Right ventricle myocardium inferior (tissue), 1 donor: ENCODE results near the gene ZNF296. TPM values are rescaled to one million over a fixed set of nuclear protein-coding genes. Genes with fewer than 3 reads are reported as not detected.
A peak's percentile ranks its signal among the peaks of the same experiment; 100 is the strongest.
"Not testable (repeated sequence)": the region's sequence is repeated elsewhere in the genome, so short reads cannot be mapped to it uniquely, and the experiment has no call there.

ENCODE experiments used
- ATAC-seq: fragments of 200-7000 bp; cut with Tn5 transposase; one replicate; pipeline ENCODE4 v1.9.1; 2020; ENCODE audit warnings: mild to moderate bottlenecking, moderate library complexity
- DNase-seq: peaks from one replicate; pipeline ENCODE4 v3.0.0; 2021; ENCODE audit errors: missing footprints
- intact Hi-C: fragments of 100-400 bp; cut with DNase I; formaldehyde crosslinking; loops from one replicate; pipeline ENCODE4 v1.11.0; 2022
- long read RNA-seq: library from polyadenylated mRNA; unstranded; transcript quantifications from one replicate; pipeline ENCODE4 v2.0.0, GENCODE V29; 2021
- total RNA-seq: library from RNA; stranded (reverse); fragmentation: NEBNext Ultra II Directional; extraction: Animal tissue kit (Norgen Biotek cat#: 25700); gene quantifications from one replicate; pipeline ENCODE4 v1.2.1, GENCODE V29; 2021
- donor health status: DM: no; HTN: yes; CAD: no; lungs with severe emphysema.

Gene ZNF296
- total RNA-seq = 0.19 TPM
- long read RNA-seq = 0 reads

DNA sequence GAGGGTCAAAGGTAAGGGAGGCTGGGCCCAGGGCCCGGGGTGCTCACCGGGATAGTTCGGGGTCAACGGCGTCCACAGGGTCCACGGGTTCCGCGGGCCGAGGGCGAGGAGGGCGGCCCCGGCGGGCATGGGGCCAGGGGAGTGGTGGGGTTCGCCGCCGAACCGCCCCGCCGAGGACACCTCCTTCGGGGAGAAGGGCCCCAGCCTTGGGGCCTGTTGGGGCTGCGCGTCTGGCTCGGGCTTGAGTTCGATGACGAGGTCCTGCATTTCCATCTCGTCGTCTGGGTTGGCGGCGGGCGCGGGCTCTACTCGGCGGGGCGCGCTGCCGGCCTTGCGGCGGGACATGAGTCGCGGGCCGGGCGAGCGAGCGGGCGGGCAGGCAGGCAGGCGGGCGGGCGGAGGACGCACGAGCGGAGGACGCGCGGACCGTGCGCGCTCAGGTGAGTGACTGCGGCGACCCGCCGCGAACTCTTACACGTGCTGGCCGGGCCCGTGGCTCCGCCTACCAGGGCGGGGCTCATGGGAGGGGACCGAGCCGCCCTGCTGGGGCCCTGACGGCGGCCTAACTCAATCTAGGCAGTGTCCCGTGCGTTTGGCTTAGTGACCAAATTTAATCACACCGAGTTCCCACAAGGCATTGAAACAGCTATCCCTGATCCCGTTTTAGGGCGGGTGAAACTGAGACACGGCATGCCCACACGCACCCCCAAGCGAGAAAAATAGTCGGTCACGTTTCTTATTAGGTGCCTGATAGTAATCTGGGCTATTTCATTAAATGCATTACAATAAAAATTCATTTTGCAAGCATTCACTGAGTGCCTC, at the start of gene ZNF296:
TSS of gene ZNF296 (minus strand) at position 450 of the 822 bp plus-strand sequence. CDS start at position 345, 105 bp downstream.
- intact Hi-C loops = no loop called here
- peak; percentile 69 for ATAC-seq

DNA sequence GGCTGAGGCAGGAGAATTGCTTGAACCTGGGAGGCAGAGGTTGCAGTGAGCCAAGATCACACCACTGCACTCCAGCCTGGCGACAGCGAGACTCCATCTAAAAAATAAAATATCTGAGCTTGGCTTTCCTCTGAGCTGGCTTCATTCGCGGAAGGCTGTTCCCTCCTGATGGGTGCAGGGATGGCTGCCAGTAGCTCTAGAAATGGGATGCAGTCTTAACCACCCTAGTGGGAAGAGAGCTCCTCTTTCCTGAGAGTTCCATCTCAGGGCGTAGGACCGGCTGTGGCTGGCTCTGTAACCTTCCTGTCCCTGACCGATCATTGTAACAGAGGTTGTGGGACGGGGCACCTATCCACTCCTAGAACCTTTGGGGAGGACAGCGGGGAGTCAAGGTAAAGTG, 49.1 kb upstream of the ZNF296 start:
- intact Hi-C loops = no loop called here
- DNase-seq (no peak), ATAC-seq (no peak)

More for the DNA sequence above, at the start of gene ZNF296:
- peak; percentile 93 for DNase-seq

DNA sequence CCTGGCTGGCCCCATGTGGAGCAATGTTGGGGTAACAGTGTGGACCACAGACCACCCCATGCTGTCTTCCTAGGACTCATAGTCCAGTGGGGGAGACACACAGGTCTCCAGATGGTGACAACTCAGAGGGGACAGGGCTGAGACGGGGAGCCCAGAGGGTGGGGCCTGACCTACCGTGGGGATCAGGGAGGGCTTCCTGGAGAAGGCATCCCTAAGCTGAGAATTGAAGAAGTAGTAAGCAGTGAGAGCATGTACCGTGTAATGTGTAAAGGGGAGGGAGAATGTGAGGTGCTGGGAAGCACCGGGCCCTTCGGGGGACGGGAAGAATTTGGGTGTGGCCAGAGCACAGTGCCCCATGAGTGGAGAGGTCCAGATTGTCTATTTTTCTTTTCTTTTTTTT, 47.7 kb upstream of the ZNF296 start:
- intact Hi-C loops = no loop called here
- ATAC-seq (no peak), DNase-seq (no peak)

DNA sequence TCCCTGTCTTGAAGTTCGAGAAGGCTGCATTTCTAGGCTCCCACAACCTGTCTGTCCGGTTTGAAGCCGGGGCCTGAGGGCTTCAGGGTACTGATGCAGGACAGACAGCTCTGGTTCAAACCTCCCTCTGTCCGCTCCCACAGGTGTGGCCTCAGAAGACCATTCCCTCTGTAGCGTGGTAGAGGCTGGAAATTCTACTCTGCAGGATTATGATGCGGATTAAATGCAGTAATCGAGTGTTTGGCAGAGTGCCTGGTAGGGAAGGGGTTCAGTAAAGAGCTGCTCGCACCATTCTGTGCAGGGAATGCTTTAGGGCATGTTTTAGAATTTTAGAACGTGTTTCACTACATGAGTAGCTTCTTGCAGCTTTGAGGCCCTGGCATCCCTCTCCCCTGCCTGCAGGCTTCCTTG, 47.2 kb upstream of the ZNF296 start:
- no peak for DNase-seq
- ATAC-seq = no peak
- intact Hi-C loops = no loop called here

DNA sequence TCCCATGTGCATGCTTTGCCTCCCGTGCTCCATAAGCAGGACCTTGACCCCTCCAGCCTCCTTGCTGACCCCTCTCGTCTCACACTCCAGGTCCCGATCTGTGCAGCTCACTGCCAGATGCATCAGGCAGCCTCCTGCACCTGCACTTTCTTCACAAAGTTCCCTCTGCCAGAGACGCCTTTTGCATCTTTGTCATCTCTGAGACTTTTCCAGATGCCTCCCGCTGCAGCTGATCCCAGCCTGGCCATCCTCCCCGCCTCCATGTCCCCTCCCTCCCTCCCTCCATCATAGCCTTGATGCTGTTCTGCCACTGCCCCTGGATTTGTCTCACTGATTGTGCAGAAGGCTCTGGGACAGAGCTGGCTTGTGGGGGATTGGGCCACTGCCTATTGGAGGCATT, 46.6 kb upstream of the ZNF296 start:
- intact Hi-C loops = no loop called here
- DNase-seq (no peak), ATAC-seq (no peak)

DNA sequence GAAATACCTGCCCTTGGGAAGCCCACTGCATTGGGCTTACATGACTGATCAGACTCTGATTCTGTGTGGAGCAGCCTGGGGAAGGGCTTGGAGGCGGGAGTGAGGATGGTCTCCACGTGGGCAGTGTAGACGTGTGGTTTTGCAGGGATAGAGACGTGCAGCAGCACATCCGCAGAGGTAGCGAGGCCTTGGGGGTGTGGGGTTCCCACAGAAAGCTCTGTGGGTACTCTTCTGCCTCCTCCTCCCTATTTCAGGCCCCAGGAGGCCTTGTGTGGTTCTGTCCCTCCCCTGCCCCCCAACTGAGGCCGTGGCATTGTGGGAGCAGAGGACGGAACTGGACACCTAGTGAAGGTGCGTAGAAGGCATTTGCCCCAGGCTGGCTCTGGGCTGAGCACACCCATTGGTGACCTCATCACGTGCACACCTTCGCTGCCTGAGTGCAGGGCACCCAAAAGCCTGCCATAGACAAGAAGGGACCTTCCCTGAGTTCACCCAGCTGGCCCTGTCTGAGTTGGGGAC, 45.6 kb upstream of the ZNF296 start:
- DNase-seq (no peak), ATAC-seq (no peak)
- intact Hi-C loops = no loop called here

DNA sequence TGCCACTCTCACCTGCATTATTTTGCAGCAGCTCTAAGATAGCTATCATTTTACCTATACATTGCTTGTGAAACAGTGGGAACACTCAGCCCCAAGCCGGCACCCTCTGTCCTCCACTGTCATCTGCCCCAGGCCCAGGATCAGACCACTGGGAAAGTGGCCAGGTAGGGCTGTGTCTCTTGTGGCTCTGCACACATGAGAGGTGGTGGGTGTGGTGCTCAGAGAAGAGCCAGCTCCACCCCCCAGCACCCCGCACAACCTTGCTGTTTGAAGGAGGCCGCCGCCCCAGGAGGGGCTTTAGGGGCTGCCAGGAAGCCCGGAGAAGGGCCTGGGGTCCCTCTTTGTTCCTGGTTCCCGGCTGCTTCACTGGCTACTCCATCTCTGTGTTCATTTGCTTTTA, 43.3 kb upstream of the ZNF296 start:
- intact Hi-C loops = no loop called here
- ATAC-seq (no peak), DNase-seq (peak; percentile 62)

DNA sequence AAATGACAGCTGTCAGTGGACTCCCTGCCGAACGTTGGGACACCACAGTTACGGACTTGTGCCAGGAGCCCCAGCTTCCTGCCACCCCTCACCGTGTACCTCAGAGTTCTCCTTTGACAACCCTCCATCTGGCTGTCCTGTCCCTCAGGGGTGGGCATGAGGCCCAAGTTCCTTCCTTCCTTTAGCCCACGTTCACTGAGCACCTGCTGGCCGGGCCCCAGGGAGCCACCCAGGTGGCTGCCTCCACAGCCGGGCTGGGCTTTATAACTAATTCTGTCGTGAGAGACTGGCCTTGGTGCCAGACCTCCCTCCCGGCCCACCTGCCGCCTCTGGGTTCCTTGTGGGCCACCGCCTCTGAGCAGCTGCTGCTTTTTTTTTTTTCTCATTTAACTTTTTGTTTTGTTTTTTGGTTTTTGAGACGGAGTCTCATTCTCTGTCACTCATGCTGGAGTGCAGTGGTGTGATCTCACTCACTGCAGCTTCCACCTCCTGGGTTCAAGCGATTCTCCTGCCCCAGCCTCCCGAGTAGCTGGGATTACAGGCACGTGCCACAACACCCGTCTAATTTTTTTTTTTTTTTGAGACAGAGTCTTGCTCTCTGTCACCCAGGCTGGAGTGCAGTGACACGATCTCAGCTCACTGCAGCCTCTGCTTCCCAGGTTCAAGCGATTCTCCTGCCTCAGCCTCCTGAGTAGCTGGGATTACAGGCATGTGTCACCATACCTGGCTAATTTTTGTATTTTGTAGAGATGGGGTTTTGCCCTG, 42.5 kb upstream of the ZNF296 start:
- DNase-seq = peak; percentile 20
- ATAC-seq, intact Hi-C loops: not testable (repeated sequence)

DNA sequence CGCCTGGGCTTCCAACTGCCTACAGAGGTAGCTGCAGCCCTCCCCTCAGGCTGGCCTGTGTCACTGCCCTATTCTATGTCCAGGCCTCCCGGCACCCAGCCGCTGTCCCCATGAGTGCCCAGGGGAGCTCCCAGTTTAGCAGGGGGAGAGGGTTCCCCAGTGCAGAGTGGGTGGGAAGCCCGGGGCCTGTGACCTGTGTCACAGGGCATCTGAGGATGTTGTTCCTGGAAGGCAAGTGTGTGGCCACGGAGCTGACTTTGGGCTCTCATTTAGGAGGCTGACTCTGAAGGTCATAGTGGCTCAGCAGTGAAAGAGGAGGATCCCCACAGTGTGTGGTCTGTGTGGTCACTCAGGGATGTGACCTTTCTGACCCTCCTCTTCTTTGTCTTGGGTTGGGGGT, 41.8 kb upstream of the ZNF296 start:
- peak; percentile 40 for DNase-seq
- intact Hi-C loops = no loop called here
- ATAC-seq = no peak

DNA sequence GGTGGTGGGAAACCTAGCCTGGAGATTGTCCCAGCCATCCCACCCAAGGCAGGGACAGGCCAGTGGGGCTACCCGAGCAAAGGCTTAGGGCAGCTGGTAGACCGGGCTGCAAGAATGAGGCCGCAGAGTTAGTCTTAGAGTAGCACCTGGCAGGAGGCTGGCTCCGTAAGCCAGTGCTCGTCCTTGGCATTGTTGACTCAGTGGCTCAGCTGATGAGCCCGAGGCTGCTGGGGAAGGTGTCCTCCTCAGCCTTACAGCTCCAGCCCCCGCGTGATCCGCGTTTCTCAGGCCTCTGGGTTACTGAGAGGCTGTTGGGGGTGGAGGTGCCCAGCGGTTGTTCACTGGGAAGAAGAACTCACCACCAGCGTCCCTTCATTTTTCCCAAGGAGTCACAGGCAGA, 41.4 kb upstream of the ZNF296 start:
- ATAC-seq (no peak), DNase-seq (peak; percentile 39)
- intact Hi-C loops = no loop called here

DNA sequence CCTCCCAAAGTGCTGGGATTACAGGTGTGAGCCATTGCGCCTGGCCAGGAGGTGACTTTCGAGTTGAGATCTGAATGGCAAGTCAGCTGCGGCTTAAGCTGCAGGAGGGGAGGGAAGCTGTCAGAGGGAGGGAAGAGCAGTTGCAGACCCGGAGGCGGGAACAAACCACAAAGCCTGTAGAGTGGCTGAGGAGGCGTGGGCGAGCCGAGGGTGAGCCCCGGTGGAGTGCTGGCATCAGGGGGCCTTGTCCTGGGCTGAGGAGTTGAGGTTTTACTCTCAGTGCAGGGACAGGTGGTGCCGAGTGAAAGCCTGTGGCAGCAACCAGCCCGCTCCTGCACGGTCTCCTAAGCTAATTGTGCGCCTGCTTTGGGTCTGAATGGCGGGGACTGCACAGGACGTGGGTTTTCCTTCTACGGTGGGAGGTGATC, 40.9 kb upstream of the ZNF296 start:
- intact Hi-C loops = no loop called here
- peak; percentile 48 for DNase-seq
- ATAC-seq = no peak

DNA sequence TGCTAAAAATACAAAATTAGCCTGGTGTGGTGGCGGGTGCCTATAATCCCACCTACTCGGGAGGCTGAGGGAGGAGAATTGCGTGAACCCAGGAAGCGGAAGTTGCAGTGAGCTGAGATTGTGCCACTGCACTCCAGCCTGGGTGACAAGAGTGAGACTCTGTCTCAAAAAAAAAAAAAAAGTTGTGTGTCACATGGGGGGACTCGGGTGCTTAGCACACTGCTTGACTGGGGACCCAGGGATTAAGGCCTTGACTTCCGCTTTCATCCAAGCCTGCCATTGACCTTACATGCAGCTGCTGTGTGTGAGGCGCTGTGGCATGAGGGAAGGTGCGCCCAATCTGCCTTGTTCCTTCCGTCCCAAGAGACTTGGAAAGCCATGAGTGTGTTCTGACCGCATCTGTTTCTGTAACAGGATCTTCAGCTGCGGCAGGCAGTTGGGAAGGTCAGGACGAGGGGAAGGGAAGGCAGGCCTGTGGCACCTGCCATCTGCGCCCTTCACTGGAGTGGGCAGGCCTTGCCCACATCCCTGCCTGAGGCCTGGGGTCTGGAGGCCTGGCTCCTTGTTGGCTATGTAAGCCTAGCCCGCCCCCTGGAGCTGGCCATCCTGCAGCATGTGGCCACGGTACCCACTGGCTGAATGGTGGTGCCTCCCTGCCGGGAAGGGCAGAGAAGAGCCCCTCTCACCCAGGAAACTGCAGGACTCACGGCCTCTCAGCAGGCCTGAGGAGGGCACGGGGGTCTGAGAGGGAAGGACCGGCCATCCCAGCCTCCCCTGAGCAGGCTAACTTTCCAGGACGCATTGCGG, 39.7 kb upstream of the ZNF296 start:
- DNase-seq (peak; percentile 52), ATAC-seq (no peak)
- intact Hi-C loops = no loop called here

DNA sequence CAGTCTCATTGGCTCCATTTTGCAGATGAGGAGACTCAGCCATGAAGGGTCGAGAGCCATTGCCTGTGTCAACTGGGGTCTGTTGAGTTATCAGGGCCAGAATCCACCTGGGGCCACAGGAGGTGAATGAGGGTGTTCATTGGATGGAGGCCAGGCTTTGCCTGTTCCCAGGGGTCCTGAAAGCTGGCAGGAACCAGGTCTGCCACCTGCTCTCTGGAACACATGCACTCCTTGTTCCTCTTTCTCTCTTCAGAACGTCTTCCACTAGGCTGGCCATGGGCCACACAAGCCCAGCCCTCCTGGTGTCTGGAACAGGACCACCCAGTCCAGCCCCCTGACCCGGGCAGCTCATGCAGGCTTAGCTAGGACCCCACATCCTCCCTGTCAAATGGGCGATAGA, 37.8 kb upstream of the ZNF296 start:
- intact Hi-C loops = no loop called here
- ATAC-seq (no peak), DNase-seq (peak; percentile 17)

DNA sequence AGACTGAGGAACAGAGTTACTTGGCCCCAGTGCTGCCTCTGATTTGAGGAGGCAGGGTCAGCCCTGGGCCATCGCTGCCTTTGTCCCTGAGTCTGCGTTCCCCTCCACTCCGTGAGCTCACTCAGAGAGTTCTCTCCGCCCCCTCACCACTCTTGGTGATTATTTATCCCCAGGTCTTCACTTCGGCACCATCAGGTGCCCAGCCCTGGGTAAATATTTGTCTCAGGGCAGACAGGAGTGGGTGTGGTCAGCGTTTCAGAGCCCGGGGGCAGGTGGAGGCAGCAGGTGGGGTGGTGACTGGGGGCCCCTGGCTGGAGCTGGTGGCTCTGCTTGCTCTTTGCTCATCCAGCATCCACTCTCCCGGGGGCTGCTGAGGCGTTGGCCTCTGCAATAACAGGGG, 37.4 kb upstream of the ZNF296 start:
- DNase-seq (no peak), ATAC-seq (no peak)
- intact Hi-C loops = no loop called here

DNA sequence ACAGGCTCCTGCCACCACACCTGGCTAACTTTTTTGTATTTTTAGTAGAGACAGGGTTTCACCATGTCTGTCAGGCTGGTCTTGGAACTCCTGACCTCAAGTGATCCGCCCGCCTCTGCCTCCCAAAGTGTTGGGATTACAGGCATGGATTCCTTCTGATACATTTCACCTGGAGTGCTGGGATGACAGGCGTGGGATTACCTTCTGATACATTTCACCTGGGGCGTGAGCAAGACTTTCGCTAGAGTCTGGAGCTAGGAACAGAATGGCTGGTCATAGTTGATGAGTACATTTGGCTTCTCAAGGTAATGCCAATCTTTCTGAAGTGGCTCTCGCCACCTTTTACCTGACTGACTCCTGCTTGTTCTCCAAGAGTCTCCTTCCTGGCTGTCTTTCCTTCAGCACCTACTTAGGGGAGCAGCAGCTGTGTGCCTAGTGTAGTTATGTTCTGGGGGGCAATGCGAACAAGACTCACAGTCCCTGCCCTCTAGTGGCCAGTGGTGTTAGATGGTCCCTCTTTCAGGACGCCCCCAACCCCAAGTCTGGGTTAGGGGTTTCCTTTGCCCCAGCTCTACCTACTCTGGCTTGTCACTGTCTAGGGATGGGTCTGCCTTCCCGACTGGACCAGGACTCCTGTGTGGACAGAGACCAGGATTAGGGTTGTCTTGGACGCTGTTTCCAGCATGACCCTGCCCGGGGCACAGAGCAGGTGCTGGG, 36.0 kb upstream of the ZNF296 start:
- intact Hi-C loops = no loop called here
- ATAC-seq (peak; percentile 23), DNase-seq (no peak)

DNA sequence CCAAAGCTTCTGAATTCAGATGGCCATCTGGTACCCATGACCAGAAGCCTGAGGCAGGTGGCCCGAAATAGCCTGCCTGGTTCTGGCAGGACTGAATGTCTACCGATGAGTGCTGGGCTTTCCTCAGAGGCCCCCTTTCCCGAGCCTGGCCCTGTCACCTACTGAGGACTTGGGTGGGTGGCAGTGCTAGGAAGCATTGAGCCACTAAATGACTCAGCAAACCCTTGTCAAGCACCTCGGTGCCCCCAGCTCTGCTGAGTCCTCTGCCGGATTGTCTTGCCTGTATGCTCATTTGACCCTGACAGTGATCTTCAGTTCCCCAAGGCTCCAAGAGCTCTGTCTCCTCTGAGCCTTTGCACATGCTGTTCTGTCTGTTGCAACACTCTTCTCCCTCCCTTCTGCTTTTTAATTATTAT, 34.6 kb upstream of the ZNF296 start:
- DNase-seq = peak; percentile 50
- intact Hi-C loops = no loop called here
- ATAC-seq = no peak

DNA sequence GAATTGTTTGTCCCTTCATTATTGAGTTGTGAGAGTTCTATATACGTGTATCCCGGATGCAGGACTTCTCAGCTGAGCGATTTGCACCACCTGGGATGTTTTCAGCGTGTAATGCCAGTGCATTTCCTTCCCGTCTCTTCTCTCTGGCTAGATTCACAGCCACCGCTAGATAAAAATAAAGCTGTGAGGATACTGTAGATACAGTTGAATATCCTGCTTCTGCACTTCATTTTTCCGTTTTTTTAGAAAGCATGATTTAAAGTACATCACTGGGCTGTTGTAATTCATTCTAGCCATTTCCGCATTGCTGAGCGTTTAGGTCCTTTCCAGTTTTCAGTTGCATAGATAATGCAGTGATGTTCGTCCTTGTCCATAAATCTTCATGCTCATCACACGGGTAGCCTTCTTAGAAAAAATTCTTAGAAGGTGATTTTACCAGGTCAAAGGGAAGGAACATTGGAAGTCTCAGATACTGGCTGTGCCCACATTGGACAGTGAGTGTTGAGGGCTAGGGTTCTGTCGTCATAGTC, 31.4 kb upstream of the ZNF296 start:
- ATAC-seq (no peak), DNase-seq (no peak)
- intact Hi-C loops = no loop called here

DNA sequence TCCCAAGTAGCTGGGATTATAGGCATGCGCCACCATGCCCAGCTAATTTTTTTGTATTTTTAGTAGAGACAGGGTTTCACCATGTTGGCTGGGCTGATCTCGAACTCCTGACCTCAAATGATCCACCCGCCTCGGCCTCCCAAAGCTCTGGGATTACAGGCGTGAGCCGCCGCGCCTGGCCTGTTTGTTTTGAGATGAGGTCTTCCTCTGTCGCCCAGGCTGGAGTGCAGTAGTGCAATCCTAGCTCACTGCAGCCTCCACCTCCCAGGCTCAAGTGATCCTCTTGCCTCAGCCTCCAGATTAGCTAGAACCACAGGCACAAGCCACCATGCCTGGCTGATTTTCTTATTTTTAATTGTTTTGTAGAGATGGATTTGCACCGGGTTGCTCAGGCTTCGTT, 30.1 kb upstream of the ZNF296 start:
- ATAC-seq, DNase-seq, intact Hi-C loops: not testable (repeated sequence)
